Common myeloid progenitor, CD34-positive (primary cell): ENCODE measurements around the gene CACNA1G.

Source experiments
- CTCF ChIA-PET: fragments of 350-600 bp; sonication (Branson Sonifier 250); formaldehyde crosslinking; loops from one replicate; lab custom pipeline; 2021; ENCODE audit warnings: antibody characterized with exemption; lab: Charles Lee
- POLR2A ChIA-PET: fragments of 350-600 bp; sonication (Branson Sonifier 250); formaldehyde crosslinking; loops from one replicate; lab custom pipeline; 2021; ENCODE audit warnings: antibody characterized with exemption; lab: Charles Lee
- DNase-seq, 3 donors: peaks; one replicate each; pipeline versions ENCODE4 v3.0.0 to v3.0.0-alpha.2; 2013
- H3K27ac ChIP-seq, 2 experiments: 1 replicate in 1 of 2; 2 replicates in 1 of 2; pipeline ENCODE4 v1.7.0; 2013; ENCODE audit warnings: inconsistent platforms in 2 of 2, low read length in 2 of 2, mild to moderate bottlenecking in 2 of 2, low read depth in 1 of 2, moderate library complexity in 1 of 2; ENCODE audit not compliant: severe bottlenecking in 2 of 2, insufficient read depth in 1 of 2, poor library complexity in 1 of 2
- H3K27me3 ChIP-seq, 5 experiments: replicated peaks in 2 of 5; 1 replicate in 3 of 5; 2 replicates in 2 of 5; pipeline versions ENCODE4 v1.6.1 to v1.7.0; 2013; ENCODE audit warnings: low read length in 4 of 5, mild to moderate bottlenecking in 2 of 5, moderate library complexity in 2 of 5, inconsistent platforms in 1 of 5; ENCODE audit not compliant: insufficient read depth in 5 of 5, control insufficient read depth in 4 of 5
- H3K36me3 ChIP-seq, 4 experiments: 1 replicate in 2 of 4; 2 replicates in 2 of 4; pipeline versions ENCODE4 v1.6.1 to v1.7.0; 2013; ENCODE audit warnings: low read length in 3 of 4, control low read depth in 1 of 4, mild to moderate bottlenecking in 1 of 4; ENCODE audit not compliant: control insufficient read depth in 4 of 4, insufficient read depth in 4 of 4
- H3K4me1 ChIP-seq, 4 experiments: 1 replicate in 3 of 4; 2 replicates in 1 of 4; pipeline versions ENCODE4 v1.6.1 to v1.7.1; 2013; ENCODE audit warnings: low read length in 3 of 4, mild to moderate bottlenecking in 3 of 4, control low read depth in 1 of 4, inconsistent platforms in 1 of 4, moderate library complexity in 1 of 4; ENCODE audit not compliant: control insufficient read depth in 4 of 4, insufficient read depth in 4 of 4; ENCODE audit errors: control extremely low read depth in 1 of 4
- H3K4me3 ChIP-seq, 7 experiments: 1 replicate in 4 of 7; 2 replicates in 3 of 7; pipeline versions ENCODE4 v1.5.1 to v1.7.0; 2013; ENCODE audit warnings: mild to moderate bottlenecking in 7 of 7, low read length in 6 of 7, moderate library complexity in 6 of 7, inconsistent platforms in 2 of 7, low read depth in 2 of 7, control low read depth in 1 of 7; ENCODE audit not compliant: insufficient read depth in 4 of 7, control insufficient read depth in 1 of 7; ENCODE audit errors: extremely low read depth in 1 of 7
- H3K9me3 ChIP-seq, 5 experiments: 1 replicate in 4 of 5; 2 replicates in 1 of 5; pipeline versions ENCODE4 v1.6.1 to v1.7.1; 2013; ENCODE audit warnings: low read length in 4 of 5, mild to moderate bottlenecking in 2 of 5, inconsistent platforms in 1 of 5, low read depth in 1 of 5, moderate library complexity in 1 of 5; ENCODE audit not compliant: control insufficient read depth in 4 of 5, insufficient read depth in 2 of 5; ENCODE audit errors: control extremely low read depth in 1 of 5
- WGBS: methylation state at CpG from one replicate; pipeline ENCODE4 v1.1.5; 2013; ENCODE audit not compliant: insufficient coverage; 5-methylcytosine and 5-hydroxymethylcytosine counted together

The CACNA1G gene

GRCh38 chr17:50668025-50668837, 107.7 kb downstream of the CACNA1G start:
- no peak for DNase-seq
- Histone ChIP-seq H3K4me3 (no peak overlapping the region), H3K9me3 (no peaks in the 10 kb centered on the region), H3K4me1 (peaks cover 0 to 14% (median 3%) of the 10 kb centered on the region in 4 experiments), H3K36me3 (no peaks in the 10 kb centered on the region), H3K27ac (no peak overlapping the region), H3K27me3 (no peaks in the 10 kb centered on the region)
- WGBS: 62% methylated on average over 5 of the region's 8 CpGs
- CTCF ChIA-PET: interaction anchor here (0.7 to 3.2 kb wide), 4 partner anchors 11 to 1278 kb away, joined by 3 to 19 read pairs (median 4); no protein-coding TSS in a partner anchor
- POLR2A ChIA-PET: no interaction called here

- Histone ChIP-seq H3K4me3 (no peak overlapping the region), H3K36me3 (no peaks in the 10 kb centered on the region), H3K9me3 (no peaks in the 10 kb centered on the region), H3K27ac (no peak overlapping the region), H3K4me1 (peaks cover 0 to 6% (median 3%) of the 10 kb centered on the region in 4 experiments), H3K27me3 (no peaks in the 10 kb centered on the region)
- WGBS: 100% methylated on average over 6 of the region's 9 CpGs
- DNase-seq: no peak
- CTCF ChIA-PET: interaction anchor here (0.7 to 3.2 kb wide), 4 partner anchors 10 to 1279 kb away, joined by 3 to 19 read pairs (median 4); no protein-coding TSS in a partner anchor
- POLR2A ChIA-PET: no interaction called here
Measured at GRCh38 chr17:50668838-50669581, 108.5 kb downstream of the CACNA1G start.

GRCh38 chr17:50672071-50672470, 111.6 kb downstream of the CACNA1G start:
- no peak for DNase-seq
- CTCF ChIA-PET: interaction anchor here (0.6 to 11.2 kb wide), 2 partner anchors 45 to 180 kb away, joined by 3 to 84 read pairs; no protein-coding TSS in a partner anchor
- H3K36me3 ChIP-seq: no peaks in the 10 kb centered on the region
- H3K27ac ChIP-seq: no peak overlapping the region
- H3K4me1 ChIP-seq: peaks cover 0 to 4% (median under 1%) of the 10 kb centered on the region in 4 experiments
- no peaks in the 10 kb centered on the region for H3K27me3 ChIP-seq
- no peak overlapping the region for H3K4me3 ChIP-seq
- 100% methylated on average over 1 of the region's 5 CpGs for WGBS
- H3K9me3 ChIP-seq: no peaks in the 10 kb centered on the region
- POLR2A ChIA-PET: no interaction called here

GRCh38 chr17:50672831-50673551, 112.5 kb downstream of the CACNA1G start:
- Histone ChIP-seq H3K27ac (no peak overlapping the region), H3K9me3 (no peaks in the 10 kb centered on the region), H3K4me1 (peaks cover 0 to 4% (median under 1%) of the 10 kb centered on the region in 4 experiments), H3K4me3 (no peak overlapping the region), H3K27me3 (no peaks in the 10 kb centered on the region), H3K36me3 (no peaks in the 10 kb centered on the region)
- WGBS: 94% methylated on average over 17 of the region's 20 CpGs
- DNase-seq: no peak
- CTCF ChIA-PET: interaction anchor here (1.4 to 11.2 kb wide), 3 partner anchors 11 to 46 kb away, joined by 3 to 84 read pairs (median 4); no protein-coding TSS in a partner anchor
- POLR2A ChIA-PET: no interaction called here

- CTCF ChIA-PET: interaction anchor here (0.6 to 11.2 kb wide), 4 partner anchors 9 to 192 kb away, joined by 3 to 84 read pairs (median 4); no protein-coding TSS in a partner anchor
- Histone ChIP-seq H3K4me1 (no peaks in the 10 kb centered on the region), H3K27ac (no peak overlapping the region), H3K27me3 (peaks cover 0 to 6% (median 0%) of the 10 kb centered on the region in 5 experiments), H3K9me3 (no peaks in the 10 kb centered on the region), H3K36me3 (no peaks in the 10 kb centered on the region), H3K4me3 (no peak overlapping the region)
- no peak for DNase-seq
- 33% methylated on average over 1 of the region's 3 CpGs for WGBS
- POLR2A ChIA-PET: interaction anchor here (0.5 kb wide), 1 partner anchor 11 kb away, joined by 3 read pairs; no protein-coding TSS in a partner anchor
Measured at GRCh38 chr17:50675190-50675589, 114.7 kb downstream of the CACNA1G start.

GRCh38 chr17:50675627-50676026, 115.1 kb downstream of the CACNA1G start:
- DNase-seq: no peak
- peaks cover 0 to 6% (median 0%) of the 10 kb centered on the region in 5 experiments for H3K27me3 ChIP-seq
- no peak overlapping the region for H3K4me3 ChIP-seq
- no peak overlapping the region for H3K27ac ChIP-seq
- no peaks in the 10 kb centered on the region for H3K9me3 ChIP-seq
- 100% methylated on average over 7 of the region's 7 CpGs for WGBS
- H3K4me1 ChIP-seq: peaks cover 0 to 1% (median 0%) of the 10 kb centered on the region in 4 experiments
- ChIA-PET CTCF (interaction anchor here (11.2 kb wide), 1 partner anchor 48 kb away, joined by 84 read pairs; no protein-coding TSS in a partner anchor), POLR2A (interaction anchor here (0.5 kb wide), 1 partner anchor 11 kb away, joined by 3 read pairs; no protein-coding TSS in a partner anchor)
- H3K36me3 ChIP-seq: no peaks in the 10 kb centered on the region
